Ramos (cell line): Measurements from ENCODE around the gene SPOCK2.

Experiments
- in situ Hi-C: fragments of 300-500 bp; cut with MboI; formaldehyde crosslinking; loops from one replicate; pipeline ENCODE4 v1.14.3; 2022; ENCODE audit warnings: low sequenced_read_pairs; ENCODE audit not compliant: unreplicated experiment

The SPOCK2 gene

DNA sequence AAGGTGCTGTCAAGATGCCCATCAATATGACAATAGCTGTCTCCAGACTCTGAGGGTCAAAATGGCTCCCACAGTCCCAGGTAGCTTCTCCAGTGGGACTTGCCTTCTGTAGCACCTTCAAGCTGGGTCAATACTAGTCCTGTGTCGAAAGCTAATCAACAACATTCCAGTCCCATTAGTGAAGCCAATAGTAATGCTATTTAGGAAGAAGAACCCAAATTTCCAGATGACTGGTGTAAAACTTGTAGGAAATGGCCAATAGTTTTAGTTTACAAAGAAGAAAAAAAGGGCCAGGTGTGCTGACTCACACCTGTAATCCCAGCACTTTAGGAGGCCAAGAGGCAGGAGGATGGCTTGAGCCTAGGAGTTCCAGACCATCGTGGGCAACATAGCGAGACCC lies 2.0 kb upstream of the SPOCK2 start:
- in situ Hi-C loops, result no loop called here

DNA sequence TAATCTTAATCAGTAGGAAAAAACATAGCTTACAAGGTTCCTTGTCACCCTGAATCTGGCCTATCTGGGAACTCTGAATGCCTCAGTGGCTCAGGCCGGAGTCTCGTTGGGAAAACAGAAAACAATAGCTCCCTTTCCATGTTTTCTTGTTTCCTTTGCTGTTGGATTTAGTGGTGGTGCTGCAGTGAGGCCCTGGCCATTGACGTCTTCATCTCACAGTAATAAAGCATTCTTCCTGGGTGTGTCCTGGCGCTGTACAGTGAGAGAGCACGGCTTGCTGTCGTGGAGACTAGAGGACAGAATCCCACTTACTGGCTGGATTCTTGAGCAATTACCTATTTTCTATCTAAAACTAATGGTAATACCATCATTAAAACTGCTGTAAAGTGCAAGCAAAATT lies 1.3 kb upstream of the SPOCK2 start:
- in situ Hi-C loops, result no loop called here

DNA sequence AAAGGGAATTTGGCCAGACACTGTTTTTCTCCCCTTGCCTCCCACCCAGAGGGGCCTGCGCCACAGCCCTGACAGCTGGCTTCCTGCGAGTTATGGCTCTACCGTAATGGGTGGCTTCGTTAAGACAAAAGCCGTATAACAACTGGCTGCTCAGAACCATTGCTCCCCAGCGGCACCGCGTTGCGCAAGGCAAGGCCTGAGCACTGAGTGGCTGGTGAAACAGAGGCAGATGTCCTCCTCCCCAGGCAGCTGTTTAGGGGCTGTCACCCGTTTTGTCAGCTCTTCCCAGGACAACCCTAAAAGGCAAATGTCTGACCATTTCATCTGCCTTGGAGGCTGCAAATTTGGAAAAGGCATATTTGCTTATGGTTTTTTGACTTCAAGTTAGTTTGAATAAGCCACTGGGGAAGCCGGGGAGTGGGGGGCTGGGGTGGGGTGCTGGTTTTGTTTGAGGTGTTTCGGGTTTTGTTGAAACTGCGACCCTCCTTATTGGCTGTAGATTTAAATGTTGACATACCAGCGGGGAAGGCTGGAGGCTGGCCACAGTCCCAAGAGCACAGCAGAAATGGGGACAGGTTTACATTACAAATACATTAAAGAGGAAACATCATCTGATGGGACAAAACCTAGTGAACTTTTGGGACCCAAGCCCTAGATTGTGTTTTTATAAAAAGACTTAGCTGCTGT lies 681 bp upstream of the SPOCK2 start:
- in situ Hi-C loops, result no loop called here

DNA sequence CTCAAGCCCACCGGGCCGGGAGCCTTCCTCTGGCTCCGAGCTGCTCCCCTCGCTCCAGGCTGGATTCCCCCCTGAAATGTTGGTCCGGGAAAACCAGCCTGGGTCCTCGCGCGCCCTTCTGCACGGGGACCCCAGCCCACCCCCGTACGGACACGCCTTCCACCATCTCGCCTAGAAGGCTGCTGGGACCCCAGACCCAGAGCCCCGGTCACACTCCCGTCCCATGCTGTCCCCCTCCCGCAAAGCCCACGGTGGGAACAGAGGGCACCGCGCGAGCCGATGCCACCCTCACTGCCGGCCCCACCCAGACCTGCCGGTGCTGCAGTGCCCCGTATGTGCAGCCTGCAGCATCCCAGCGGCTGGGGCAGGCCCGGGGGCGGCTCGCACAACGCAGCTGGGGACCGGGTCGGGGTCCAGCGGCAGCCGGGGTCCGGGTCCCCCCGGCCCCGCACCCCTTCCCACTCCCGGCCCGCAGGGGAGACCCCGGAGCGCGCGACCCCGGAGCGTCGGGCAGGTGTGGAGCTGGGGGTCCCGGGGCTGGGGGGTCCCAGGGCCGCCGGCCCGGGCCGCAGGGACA lies 871 bp downstream of the SPOCK2 start:
- in situ Hi-C loops, result no loop called here

DNA sequence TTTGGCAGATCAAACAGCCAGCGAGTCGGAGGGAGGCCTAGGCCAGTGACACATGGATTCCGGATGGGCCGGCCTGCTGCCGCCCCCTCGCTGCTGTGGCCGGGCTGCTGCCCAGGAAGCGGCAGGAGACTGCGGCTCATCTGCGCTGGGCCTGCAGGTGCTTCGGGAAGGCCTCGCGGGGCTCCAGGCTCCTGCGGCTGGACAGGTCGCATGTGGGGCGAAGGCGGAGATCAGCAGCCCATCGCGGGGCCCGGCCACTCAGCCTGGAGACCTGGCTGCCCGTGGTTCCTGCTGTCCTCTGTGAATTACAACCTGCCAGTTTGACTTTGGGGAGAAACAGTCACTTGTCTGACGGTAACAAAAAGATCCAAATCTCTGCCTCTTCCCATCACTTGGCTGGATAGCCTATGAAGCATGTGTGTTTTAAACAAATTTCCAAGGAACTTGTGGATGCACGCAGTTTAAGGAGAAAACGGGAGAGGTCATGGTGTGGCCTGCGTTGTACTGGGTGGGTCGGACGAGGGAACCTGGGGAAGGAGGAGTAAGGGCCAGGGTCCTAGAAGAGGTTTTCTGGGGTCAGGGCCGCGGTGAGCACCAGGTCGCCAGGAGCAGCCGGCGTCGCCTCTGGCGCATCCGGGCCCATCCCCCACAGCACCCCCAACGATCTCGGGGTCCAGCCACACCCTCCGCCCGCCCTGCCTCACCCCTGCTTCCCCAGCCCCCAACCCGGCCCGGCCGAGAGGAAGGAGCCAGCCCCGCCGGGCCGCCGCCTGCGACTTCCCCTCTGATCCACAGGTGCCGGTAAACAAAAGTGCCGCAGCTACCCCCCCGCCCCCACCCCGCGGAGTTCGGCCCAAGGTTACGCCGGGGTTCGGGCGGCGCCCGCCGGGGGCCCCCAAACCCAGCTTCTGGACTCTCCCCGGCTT lies 1.6 kb downstream of the SPOCK2 start:
- in situ Hi-C loops, result no loop called here

DNA sequence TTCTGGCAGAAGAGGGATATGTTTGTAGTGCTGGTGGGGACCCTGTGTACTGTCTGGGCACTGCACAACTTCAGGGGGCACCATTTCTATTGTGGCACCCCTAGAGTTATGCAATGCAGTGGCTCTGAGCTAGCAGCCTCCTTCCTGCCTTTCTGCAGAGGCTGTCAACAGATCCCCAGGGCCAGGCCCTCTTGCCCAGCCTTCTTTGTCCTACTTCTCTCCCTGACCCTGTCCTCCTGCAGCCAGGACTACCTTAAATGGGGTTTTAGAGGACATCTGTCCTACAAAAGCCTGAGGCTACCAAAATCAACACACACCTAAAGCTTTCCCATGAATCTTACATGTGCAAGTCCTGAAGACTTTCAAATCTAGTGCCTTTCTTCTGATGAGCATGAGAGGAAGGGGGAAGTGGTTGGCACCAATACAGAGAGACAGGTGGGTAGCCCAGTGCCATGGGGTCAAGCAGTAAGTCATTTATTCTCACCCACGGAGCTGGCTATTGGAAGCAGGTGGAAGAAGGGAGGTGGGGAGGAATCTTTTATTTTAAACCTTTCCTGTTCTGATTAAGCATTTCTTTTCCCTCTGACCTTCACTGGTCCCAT lies 2.4 kb downstream of the SPOCK2 start:
- in situ Hi-C loops, result no loop called here

DNA sequence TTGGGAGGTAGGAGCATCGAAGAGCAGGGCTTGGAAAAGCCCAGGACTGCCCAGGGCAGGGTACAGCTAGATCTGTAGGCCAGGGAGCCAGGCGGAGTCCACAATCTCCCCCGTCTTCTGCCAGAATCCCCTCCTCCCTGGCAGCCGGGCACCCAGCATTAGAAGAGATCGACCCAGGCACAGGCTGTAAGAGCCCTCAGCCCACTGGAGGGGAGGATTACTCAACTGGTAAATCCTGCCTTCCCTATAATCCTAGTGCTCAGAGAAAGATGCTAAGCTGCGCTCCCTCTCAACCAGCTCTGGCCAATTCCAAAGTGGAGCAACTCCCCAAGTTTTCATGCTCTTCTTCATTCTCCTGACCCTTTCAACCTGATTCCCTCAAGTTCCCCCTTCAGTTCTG lies 3.2 kb downstream of the SPOCK2 start:
- in situ Hi-C loops, result no loop called here

DNA sequence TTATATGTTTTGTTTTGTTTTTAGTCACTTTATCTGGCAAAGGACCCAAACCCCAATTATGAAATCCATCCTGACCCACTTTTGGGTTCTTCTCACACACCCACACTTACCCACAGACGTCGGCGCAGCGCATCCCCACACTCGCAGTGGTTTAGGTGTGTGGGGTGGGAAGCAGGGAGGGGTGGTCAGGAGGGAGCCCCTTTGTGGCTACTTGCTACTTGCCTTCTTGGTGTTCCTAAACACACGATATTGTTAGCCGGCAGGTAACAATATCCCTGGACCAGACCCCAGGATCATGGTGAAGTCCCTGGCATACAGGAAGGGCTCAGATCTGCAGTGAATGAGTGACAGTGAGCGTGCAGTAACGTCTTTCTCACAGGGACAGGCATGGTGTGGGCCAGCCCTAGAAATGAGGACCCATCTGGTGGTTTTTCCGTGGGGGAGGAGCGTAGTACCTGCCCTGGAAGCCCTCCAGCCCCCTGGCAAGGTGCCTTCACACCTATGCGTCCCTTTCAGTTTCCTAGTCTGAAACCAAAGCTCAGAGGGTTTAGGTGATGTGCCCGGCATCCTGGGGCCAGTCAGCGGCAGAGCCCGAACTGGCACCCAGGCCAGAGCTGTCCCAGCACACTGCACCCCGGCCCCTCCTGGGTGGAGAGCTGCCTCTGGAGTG lies 4.4 kb downstream of the SPOCK2 start:
- in situ Hi-C loops, result no loop called here

DNA sequence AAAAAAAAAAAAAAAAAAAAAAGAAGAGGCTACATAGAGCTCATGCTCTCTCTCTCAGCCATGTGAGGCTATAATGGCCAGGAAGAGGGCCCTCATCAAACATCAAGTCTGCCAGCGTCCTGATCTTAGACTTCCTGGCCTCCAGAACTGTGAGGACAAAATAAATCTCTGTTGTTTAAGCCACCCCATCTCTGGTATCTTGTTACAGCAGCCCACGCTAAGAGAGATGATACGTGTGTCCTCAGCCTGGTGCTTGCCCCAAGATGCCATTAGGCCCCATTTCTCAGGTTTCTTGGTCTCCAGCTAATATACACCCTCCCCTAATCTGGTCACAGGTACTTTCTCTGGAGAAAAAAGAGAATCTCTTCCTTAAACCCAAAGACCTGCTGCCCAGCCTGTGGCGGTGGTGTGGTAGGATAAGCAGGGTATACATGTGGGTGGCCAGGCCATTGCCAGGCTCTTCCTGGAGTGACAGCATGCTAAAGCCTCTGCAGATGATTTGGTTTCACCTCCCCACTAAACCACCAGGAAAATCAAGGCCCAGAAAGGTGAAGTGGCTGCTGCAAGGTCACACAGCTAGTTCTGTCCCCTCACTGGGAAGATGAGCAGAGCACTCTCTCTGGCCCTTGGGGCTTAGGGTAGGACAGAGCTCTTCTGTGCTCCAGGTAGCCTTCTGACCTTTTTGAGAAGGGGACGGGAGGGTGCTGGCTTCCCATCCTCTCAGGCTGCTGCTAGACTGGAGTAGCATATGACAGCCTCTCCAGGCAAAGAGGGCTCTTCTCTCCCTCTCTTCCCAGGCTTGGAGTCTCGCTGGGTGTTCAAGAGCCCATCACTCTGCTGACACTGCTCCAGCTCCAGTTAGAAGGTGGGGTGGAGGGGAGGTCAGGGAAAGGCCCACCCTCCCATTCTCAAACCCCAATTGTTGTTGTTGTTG lies 5.2 kb downstream of the SPOCK2 start:
- in situ Hi-C loops, result no loop called here

DNA sequence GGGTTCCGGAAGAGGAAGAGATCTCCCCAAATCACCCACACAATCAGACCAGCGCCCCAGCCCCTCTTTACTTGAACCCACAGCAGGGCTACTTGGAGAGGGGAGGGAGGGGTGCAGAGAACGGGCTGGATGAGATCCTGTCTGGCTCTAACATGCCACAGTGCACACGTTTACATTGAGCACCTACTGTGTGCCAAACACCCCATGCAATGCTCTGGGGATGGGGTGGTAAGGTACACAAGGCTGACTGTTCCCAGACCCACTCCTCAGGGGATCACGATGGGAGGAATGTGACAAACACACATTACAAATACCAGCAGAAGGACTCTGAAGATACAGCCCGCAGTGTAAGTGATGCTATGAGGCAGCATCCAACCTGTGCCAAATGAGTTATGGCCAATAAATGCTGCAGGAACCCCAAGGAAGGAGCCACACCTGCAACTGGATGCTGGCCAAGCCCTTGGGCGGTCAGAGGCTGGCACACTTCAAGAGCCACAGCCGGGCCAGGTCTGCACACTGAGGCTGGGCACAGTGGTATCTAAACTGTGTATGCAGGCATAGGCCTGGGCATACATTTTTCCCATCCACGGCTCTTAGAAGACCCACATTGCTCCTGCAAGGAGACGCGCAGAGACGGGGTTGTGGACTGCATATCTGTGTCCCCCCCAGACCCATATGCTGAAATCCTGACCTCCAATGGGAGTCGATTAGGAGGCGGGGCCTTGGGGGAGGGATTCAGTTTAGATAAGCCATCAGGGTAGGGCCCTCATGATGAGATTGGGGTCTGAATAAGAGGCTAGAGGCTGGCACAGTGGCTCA lies 6.4 kb downstream of the SPOCK2 start:
- in situ Hi-C loops, result no loop called here

DNA sequence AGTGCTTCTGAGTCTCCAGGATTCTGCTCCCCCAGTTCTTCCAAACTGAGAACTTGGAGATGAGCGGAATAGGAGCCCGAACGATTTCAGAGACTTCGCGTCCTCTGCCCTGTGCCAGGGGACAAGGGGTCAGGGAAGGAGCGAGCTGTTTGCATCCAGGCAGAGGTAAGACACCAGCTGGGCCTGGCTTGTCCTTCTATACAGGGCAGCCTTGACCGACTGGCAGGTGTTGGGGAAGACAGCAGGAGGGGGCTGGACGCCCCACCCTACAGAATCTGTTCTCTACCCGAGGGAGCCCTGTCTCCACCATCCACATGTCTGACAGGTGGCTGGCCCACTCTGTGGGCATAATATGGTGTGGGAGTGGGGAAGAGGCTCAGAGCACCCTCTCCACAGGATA lies 7.1 kb downstream of the SPOCK2 start:
- in situ Hi-C loops, result no loop called here

DNA sequence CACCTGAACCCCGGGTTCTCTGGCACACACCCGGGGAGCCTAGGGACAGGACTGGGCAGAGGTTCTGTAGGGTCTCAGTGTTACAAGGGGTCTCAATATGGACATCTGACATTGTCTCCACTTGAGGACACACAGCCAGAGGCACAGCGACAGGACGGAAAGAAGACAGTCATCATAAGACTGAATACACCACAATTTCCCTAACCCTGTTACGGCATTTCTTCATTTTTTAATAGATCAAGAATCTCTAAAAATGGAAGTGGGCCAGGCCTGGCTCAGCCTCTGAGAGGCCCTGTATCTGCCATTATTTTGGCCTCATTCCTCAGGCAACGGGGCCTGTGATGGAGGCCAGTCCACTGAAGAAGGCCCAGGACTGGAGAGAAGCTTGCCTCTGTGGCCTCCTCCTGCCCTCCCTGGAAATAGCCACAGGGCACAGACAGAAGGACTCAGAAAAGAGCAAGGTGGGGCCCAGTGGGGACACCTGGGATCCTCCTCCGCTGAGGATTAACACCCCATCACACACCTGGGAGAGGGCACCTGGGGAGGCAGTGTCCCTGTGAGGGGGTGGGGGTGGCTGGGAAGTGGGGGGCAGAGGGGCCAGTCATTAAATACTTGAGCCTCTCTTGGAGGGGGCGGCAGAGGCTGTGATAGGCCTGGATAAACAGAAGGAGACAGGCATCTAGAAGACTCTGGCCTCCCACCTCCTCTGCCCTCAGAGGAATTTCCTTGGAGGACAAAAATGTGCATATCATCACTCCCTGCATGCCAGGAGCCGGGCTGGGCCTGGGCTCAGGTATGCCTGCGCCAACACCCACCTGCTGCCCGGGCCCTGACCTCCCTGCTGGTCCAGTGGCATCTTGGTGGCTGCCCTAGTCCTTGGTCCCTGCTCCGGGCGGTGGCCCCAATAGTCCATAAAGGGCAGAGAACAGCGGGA lies 8.0 kb downstream of the SPOCK2 start:
- in situ Hi-C loops, result no loop called here

DNA sequence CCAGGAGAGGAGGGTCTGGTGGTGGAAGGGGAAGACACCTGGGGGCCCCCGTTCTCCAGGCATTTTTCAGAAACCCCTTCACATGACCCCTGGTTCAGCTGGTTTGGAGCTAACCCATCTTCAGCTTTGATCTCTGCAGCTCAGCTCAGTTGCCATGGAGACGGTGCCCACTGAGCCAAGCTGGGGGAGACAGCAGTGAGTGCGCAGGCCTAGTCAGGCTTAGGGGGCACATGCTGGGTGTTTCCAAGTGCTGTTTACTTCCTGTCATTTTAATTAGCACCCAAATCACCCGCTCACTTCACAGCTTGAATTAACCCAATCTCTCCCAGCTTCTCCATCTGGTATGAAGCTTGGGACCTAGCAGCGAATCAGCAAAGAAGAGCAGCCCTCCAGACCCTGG lies 9.0 kb downstream of the SPOCK2 start:
- in situ Hi-C loops, result no loop called here

DNA sequence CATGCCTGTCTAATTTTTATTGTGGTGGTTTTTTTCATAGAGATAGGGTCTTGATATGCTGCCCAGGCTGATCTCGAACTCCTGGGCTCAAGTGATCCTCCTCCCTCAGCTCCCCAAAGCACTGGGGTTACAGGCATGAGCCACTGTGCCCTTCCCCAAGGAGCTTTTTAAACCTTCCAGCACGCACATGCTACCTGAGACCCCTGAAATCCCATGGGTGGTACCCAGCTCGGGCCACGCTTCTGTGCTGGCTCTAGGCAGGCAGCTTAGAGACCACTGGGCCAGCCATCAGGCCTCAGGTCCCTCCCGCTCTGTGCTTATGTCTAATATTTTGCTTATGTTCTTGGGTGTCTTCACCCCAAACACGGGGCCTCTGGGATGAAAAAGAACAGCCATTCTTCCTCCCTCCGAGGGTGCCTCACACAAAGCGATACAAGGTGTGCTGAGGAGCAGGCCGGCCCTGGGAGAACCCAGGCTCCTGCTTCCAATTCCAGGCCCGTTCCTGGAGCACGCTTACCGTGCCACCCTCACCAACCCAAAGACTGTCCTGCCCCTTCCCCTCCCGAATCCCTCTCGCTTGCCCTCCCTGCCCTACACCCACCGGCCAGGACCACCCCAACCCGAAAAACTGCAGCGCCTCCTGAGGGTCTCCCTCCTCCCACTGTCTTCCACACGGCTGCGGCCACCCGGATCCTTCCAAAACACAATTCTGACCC lies 10.9 kb downstream of the SPOCK2 start:
- in situ Hi-C loops, result no loop called here

DNA sequence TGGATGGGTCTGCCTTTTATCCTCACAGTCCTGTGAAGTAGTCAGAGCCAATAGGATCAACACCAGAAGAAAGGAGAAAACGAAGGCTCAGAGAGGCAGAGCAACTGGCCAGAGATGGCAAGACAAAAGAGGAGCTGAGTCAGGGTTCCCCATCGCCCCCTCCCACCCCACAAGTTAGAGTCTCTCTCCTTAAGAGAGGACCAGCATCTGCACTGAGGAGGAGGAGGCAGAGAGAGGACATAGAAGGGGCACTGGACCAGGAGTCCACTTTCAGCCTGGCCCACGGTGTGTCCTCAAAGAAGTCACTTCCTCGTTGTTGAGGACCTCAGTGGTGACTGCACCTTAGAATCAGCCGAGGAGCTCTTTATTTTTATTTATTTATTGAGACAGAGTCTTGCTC lies 11.6 kb downstream of the SPOCK2 start:
- in situ Hi-C loops, result no loop called here

DNA sequence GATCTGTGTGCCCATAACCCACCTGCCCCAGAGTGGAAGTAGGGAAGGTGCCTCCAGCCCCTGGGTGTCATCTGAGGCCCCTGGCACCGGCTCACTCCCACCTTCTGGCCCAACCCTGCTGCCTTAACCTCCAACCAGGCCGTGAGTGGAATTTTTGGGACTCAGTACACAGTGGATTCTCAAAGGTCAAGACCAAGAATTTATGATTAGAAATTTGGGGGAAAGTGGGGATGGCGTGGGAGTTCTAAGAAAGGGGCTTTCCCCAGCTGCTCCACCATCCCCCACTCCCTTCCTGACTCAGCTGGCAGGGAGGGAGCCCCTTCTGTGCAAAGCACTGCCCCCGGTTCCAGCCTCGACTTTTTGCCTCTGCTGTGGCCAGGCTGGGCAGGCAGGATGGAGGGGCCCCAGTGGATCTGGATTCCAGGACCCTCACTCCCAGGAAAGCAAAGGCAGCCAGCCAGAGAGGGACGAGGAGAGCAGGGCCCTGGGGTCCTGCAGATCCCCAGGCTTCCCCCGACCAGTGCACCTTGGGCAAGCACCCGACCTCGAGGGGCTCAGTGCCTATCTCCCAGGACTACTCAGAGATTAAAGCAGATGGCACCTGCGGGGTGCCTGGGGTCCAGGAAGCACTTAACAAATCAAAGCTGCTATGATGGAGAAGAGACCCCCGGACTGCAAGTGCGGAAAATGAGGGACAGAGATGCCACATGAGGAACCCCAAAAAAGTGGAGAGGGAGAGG lies 12.8 kb downstream of the SPOCK2 start:
- in situ Hi-C loops, result no loop called here
